ENCODE data around the gene AIF1L.
"Not testable (repeated sequence)": the region's sequence is repeated elsewhere in the genome, so short reads cannot be mapped to it uniquely, and the experiment has no call there.

The AIF1L gene

GRCh38 chr9:131125038-131125287, 28.6 kb downstream of the AIF1L start:
- no peak for DNase-seq

- peak; percentile 87 for DNase-seq
These were observed 29.1 kb downstream of the AIF1L start, which contains the start of gene NUP214 for GRCh38 chr9:131125288-131126058. Gene NUP214 (plus strand): TSS chr9:131125586. CDS start chr9:131125705, 119 bp downstream.

- no peak for DNase-seq
These were observed 29.7 kb downstream of the AIF1L start for GRCh38 chr9:131126059-131126426.

GRCh38 chr9:131129183-131129582, 32.9 kb downstream of the AIF1L start:
- no peak for DNase-seq

- DNase-seq = no peak
These were observed 42.3 kb downstream of the AIF1L start for GRCh38 chr9:131138676-131139075.

GRCh38 chr9:131140112-131140511, 43.8 kb downstream of the AIF1L start:
- no peak for DNase-seq

GRCh38 chr9:131140550-131140949, 44.2 kb downstream of the AIF1L start:
- DNase-seq = no peak

- DNase-seq = no peak
These were observed 45.8 kb downstream of the AIF1L start for GRCh38 chr9:131142160-131142559.

- no peak for DNase-seq
These were observed 47.9 kb downstream of the AIF1L start for GRCh38 chr9:131144201-131144600.

- no peak for DNase-seq
These were observed 48.9 kb downstream of the AIF1L start for GRCh38 chr9:131145245-131145644.

- DNase-seq = no peak
These were observed 49.9 kb downstream of the AIF1L start for GRCh38 chr9:131146186-131146585.

GRCh38 chr9:131148276-131148675, 51.9 kb downstream of the AIF1L start:
- no peak for DNase-seq

- no peak for DNase-seq
These were observed 52.8 kb downstream of the AIF1L start for GRCh38 chr9:131148966-131149687.

- no peak for DNase-seq
These were observed 53.3 kb downstream of the AIF1L start for GRCh38 chr9:131149688-131150053.

GRCh38 chr9:131153595-131153994, 57.3 kb downstream of the AIF1L start:
- DNase-seq = no peak

GRCh38 chr9:131158673-131159072, 62.3 kb downstream of the AIF1L start:
- DNase-seq = not testable (repeated sequence)

GRCh38 chr9:131160416-131161112, 64.2 kb downstream of the AIF1L start:
- DNase-seq = no peak

GRCh38 chr9:131161585-131161984, 65.3 kb downstream of the AIF1L start:
- DNase-seq = no peak

- DNase-seq = no peak
These were observed 66.6 kb downstream of the AIF1L start for GRCh38 chr9:131162886-131163285.

GRCh38 chr9:131165523-131165922, 69.2 kb downstream of the AIF1L start:
- DNase-seq = no peak

GRCh38 chr9:131167146-131167692, 70.9 kb downstream of the AIF1L start:
- DNase-seq = peak; percentile 61

- DNase-seq = no peak
These were observed 71.6 kb downstream of the AIF1L start for GRCh38 chr9:131167936-131168335.

- no peak for DNase-seq
These were observed 73.4 kb downstream of the AIF1L start for GRCh38 chr9:131169563-131170240.
